SJSA1 (cell line): Measurements from ENCODE around the gene ARTN. TPM values are rescaled to one million over a fixed set of nuclear protein-coding genes. Genes with fewer than 3 reads are reported as not detected.

Experiments used
- DNase-seq, 2 experiments: peaks; one replicate each; pipeline ENCODE4 v3.0.0-alpha.2; 2015 to 2020; ENCODE audit warnings: low spot score in 2 of 2, low read depth in 1 of 2
- H3K27ac ChIP-seq: fragments of 250-450 bp; sonication (Bioruptor Pico); 2 replicates; pipeline ENCODE4 v1.5.1; 2020; ENCODE audit warnings: mild to moderate bottlenecking, moderate library complexity
- H3K27me3 ChIP-seq: fragments of 250-450 bp; sonication (Bioruptor Pico); replicated peaks from 2 replicates; pipeline ENCODE4 v1.5.1; 2020; ENCODE audit warnings: mild to moderate bottlenecking, moderate library complexity
- H3K36me3 ChIP-seq: fragments of 250-450 bp; sonication (Bioruptor Pico); 2 replicates; pipeline ENCODE4 v1.5.1; 2020; ENCODE audit warnings: mild to moderate bottlenecking
- H3K4me1 ChIP-seq: fragments of 250-450 bp; sonication (Bioruptor Pico); replicated peaks from 2 replicates; pipeline ENCODE4 v1.6.1; 2021; ENCODE audit warnings: mild to moderate bottlenecking
- H3K4me3 ChIP-seq: fragments of 250-450 bp; sonication (Bioruptor Pico); 2 replicates; pipeline ENCODE4 v1.5.1; 2020; ENCODE audit warnings: mild to moderate bottlenecking
- H3K9me3 ChIP-seq: fragments of 250-450 bp; sonication (Bioruptor Pico); replicated peaks from 2 replicates; pipeline ENCODE4 v1.5.1; 2020; ENCODE audit warnings: mild to moderate bottlenecking
- total RNA-seq: library from RNA; depleted of rRNA; stranded (reverse); fragments of >200 nt; shearing (Covaris generic); gene quantifications from 2 replicates; pipeline ENCODE4 v1.2.3, GENCODE V29; 2014

Gene ARTN
- total RNA-seq, 1 experiment from 2014 or later: not detected

GRCh38 chr1:43932786-43933385 is 715 bp upstream of the ARTN start:
- peaks cover 54% of the 10 kb centered on the region for H3K4me1 ChIP-seq
- no peaks in the 10 kb centered on the region for H3K27me3 ChIP-seq
- H3K27ac ChIP-seq: no peak overlapping the region
- peaks cover 16% of the 10 kb centered on the region; the same call in 1 of the 2 replicates for H3K36me3 ChIP-seq
- H3K9me3 ChIP-seq: no peaks in the 10 kb centered on the region
- no peak for DNase-seq
- no peak overlapping the region for H3K4me3 ChIP-seq

- H3K27me3 ChIP-seq: no peaks in the 10 kb centered on the region
- H3K4me1 ChIP-seq: peaks cover 53% of the 10 kb centered on the region
- H3K27ac ChIP-seq: no peak overlapping the region
- no peaks in the 10 kb centered on the region for H3K9me3 ChIP-seq
- peaks cover 14% of the 10 kb centered on the region; the same call in 1 of the 2 replicates for H3K36me3 ChIP-seq
- peak; percentile 69 to 70 for DNase-seq
- no peak overlapping the region for H3K4me3 ChIP-seq
These were observed 742 bp downstream of the ARTN start for GRCh38 chr1:43934101-43934985.

- peaks cover 8% of the 10 kb centered on the region; the same call in 1 of the 2 replicates for H3K36me3 ChIP-seq
- DNase-seq: no peak
- no peak overlapping the region for H3K4me3 ChIP-seq
- H3K9me3 ChIP-seq: no peaks in the 10 kb centered on the region
- no peaks in the 10 kb centered on the region for H3K27me3 ChIP-seq
- peaks cover 47% of the 10 kb centered on the region for H3K4me1 ChIP-seq
- H3K27ac ChIP-seq: no peak overlapping the region
These were observed 1.4 kb downstream of the ARTN start for GRCh38 chr1:43934986-43935324.

GRCh38 chr1:43935711-43936427 is 2.3 kb downstream of the ARTN start:
- H3K36me3 ChIP-seq: no peaks in the 10 kb centered on the region
- peak overlapping the region; percentile 21 for H3K4me3 ChIP-seq
- peaks cover 46% of the 10 kb centered on the region for H3K4me1 ChIP-seq
- no peaks in the 10 kb centered on the region for H3K27me3 ChIP-seq
- H3K27ac ChIP-seq: no peak overlapping the region
- no peaks in the 10 kb centered on the region for H3K9me3 ChIP-seq
- DNase-seq: no peak

- no peak for DNase-seq
- H3K4me1 ChIP-seq: peaks cover 46% of the 10 kb centered on the region
- H3K9me3 ChIP-seq: no peaks in the 10 kb centered on the region
- H3K4me3 ChIP-seq: peak overlapping the region; percentile 21
- H3K27ac ChIP-seq: no peak overlapping the region
- H3K27me3 ChIP-seq: no peaks in the 10 kb centered on the region
- no peaks in the 10 kb centered on the region for H3K36me3 ChIP-seq
These were observed 3.0 kb downstream of the ARTN start for GRCh38 chr1:43936431-43937151.

- Histone ChIP-seq H3K36me3 (no peaks in the 10 kb centered on the region), H3K9me3 (no peaks in the 10 kb centered on the region), H3K4me1 (peaks cover 46% of the 10 kb centered on the region), H3K27me3 (no peaks in the 10 kb centered on the region), H3K27ac (no peak overlapping the region), H3K4me3 (no peak overlapping the region)
- DNase-seq: peak in 1 of 2 experiments; percentile 42
These were observed 3.7 kb downstream of the ARTN start for GRCh38 chr1:43937179-43937865.

GRCh38 chr1:43938383-43938782 is 4.8 kb downstream of the ARTN start:
- Histone ChIP-seq H3K4me1 (peaks cover 36% of the 10 kb centered on the region), H3K4me3 (no peak overlapping the region), H3K27me3 (no peaks in the 10 kb centered on the region), H3K9me3 (no peaks in the 10 kb centered on the region), H3K27ac (no peak overlapping the region), H3K36me3 (no peaks in the 10 kb centered on the region)
- no peak for DNase-seq

GRCh38 chr1:43938892-43939587 is 5.4 kb downstream of the ARTN start:
- Histone ChIP-seq H3K27me3 (no peaks in the 10 kb centered on the region), H3K4me3 (no peak overlapping the region), H3K36me3 (no peaks in the 10 kb centered on the region), H3K4me1 (peaks cover 29% of the 10 kb centered on the region), H3K27ac (no peak overlapping the region), H3K9me3 (no peaks in the 10 kb centered on the region)
- DNase-seq: no peak

- Histone ChIP-seq H3K27me3 (no peaks in the 10 kb centered on the region), H3K27ac (no peak overlapping the region), H3K4me3 (no peak overlapping the region), H3K9me3 (no peaks in the 10 kb centered on the region), H3K4me1 (peaks cover 13% of the 10 kb centered on the region), H3K36me3 (no peaks in the 10 kb centered on the region)
- DNase-seq: no peak
These were observed 8.8 kb downstream of the ARTN start for GRCh38 chr1:43942411-43942810.

GRCh38 chr1:43944860-43945259 is 11.3 kb downstream of the ARTN start:
- no peaks in the 10 kb centered on the region for H3K27me3 ChIP-seq
- no peaks in the 10 kb centered on the region for H3K9me3 ChIP-seq
- H3K36me3 ChIP-seq: peaks cover 4% of the 10 kb centered on the region; the same call in 1 of the 2 replicates
- H3K27ac ChIP-seq: no peak overlapping the region
- H3K4me1 ChIP-seq: peaks cover 21% of the 10 kb centered on the region
- no peak for DNase-seq
- no peak overlapping the region for H3K4me3 ChIP-seq

- no peaks in the 10 kb centered on the region for H3K27me3 ChIP-seq
- H3K9me3 ChIP-seq: no peaks in the 10 kb centered on the region
- H3K27ac ChIP-seq: peak overlapping the region; percentile 99
- peaks cover 13% of the 10 kb centered on the region; the same call in 1 of the 2 replicates for H3K36me3 ChIP-seq
- peak overlapping the region; percentile 61 for H3K4me3 ChIP-seq
- no peak for DNase-seq
- peaks cover 21% of the 10 kb centered on the region for H3K4me1 ChIP-seq
These were observed 12.2 kb downstream of the ARTN start for GRCh38 chr1:43945674-43946235.
